ENCODE results near the gene TAF1.
"Not testable (repeated sequence)": the region's sequence is repeated elsewhere in the genome, so short reads cannot be mapped to it uniquely, and the experiment has no call there.

TAF1 gene

GRCh38 chrX:71364221-71364620 lies 1.9 kb upstream of the TAF1 start:
- TF ChIP-seq CTCF (IDR thresholded peaks at IDR 0.05; ENCODE audit: borderline replicate concordance, control extremely low read depth, extremely low read depth, insufficient read depth, missing control alignments), result no peak
- in situ Hi-C loops (cut with MboI; ENCODE audit: low sequenced_read_pairs, unreplicated experiment), result loop anchor here (25.0 kb wide), 1 partner anchor 98 kb away; no protein-coding TSS in a partner anchor
- DNase-seq (ENCODE audit: low spot score), result no peak

- TF ChIP-seq CTCF (IDR thresholded peaks at IDR 0.05; ENCODE audit: borderline replicate concordance, control extremely low read depth, extremely low read depth, insufficient read depth, missing control alignments), result no peak
- in situ Hi-C loops (cut with MboI; ENCODE audit: low sequenced_read_pairs, unreplicated experiment), result loop anchor here (25.0 kb wide), 1 partner anchor 97 kb away; no protein-coding TSS in a partner anchor
- DNase-seq (ENCODE audit: low spot score), result no peak
Observed at GRCh38 chrX:71365356-71365874, 742 bp upstream of the TAF1 start.

- in situ Hi-C loops (cut with MboI; ENCODE audit: low sequenced_read_pairs, unreplicated experiment), result loop anchor here (25.0 kb wide), 1 partner anchor 96 kb away; no protein-coding TSS in a partner anchor
- TF ChIP-seq CTCF (IDR thresholded peaks at IDR 0.05; ENCODE audit: borderline replicate concordance, control extremely low read depth, extremely low read depth, insufficient read depth, missing control alignments), result no peak
- peak; percentile 32 for DNase-seq (ENCODE audit: low spot score)
Observed at GRCh38 chrX:71366674-71367256, 608 bp downstream of the TAF1 start.

- no peak for DNase-seq (ENCODE audit: low spot score)
- no peak for TF ChIP-seq CTCF (IDR thresholded peaks at IDR 0.05; ENCODE audit: borderline replicate concordance, control extremely low read depth, extremely low read depth, insufficient read depth, missing control alignments)
- in situ Hi-C loops (cut with MboI; ENCODE audit: low sequenced_read_pairs, unreplicated experiment), result loop anchor here (25.0 kb wide), 1 partner anchor 95 kb away; no protein-coding TSS in a partner anchor
Observed at GRCh38 chrX:71367396-71367795, 1.2 kb downstream of the TAF1 start.

GRCh38 chrX:71372388-71372787 lies 6.2 kb downstream of the TAF1 start:
- in situ Hi-C loops (cut with MboI; ENCODE audit: low sequenced_read_pairs, unreplicated experiment), result loop anchor here (25.0 kb wide), 1 partner anchor 90 kb away; no protein-coding TSS in a partner anchor

GRCh38 chrX:71378732-71379131 lies 12.6 kb downstream of the TAF1 start:
- DNase-seq (ENCODE audit: low spot score), result no peak
- TF ChIP-seq CTCF (IDR thresholded peaks at IDR 0.05; ENCODE audit: borderline replicate concordance, control extremely low read depth, extremely low read depth, insufficient read depth, missing control alignments), result no peak
- in situ Hi-C loops (cut with MboI; ENCODE audit: low sequenced_read_pairs, unreplicated experiment), result no loop called here

More at GRCh38 chrX:71372388-71372787, 6.2 kb downstream of the TAF1 start:
- no peak for DNase-seq (ENCODE audit: low spot score)
- TF ChIP-seq CTCF (IDR thresholded peaks at IDR 0.05; ENCODE audit: borderline replicate concordance, control extremely low read depth, extremely low read depth, insufficient read depth, missing control alignments), result no peak

GRCh38 chrX:71391725-71392124 lies 25.6 kb downstream of the TAF1 start:
- in situ Hi-C loops (cut with MboI; ENCODE audit: low sequenced_read_pairs, unreplicated experiment); DNase-seq (ENCODE audit: low spot score): not testable (repeated sequence)

Measured in GM13976 (cell line).